ENCODE results near the gene NHEJ1.

The NHEJ1 gene

GRCh38 chr2:219199470-219200211 is 39.0 kb upstream of the NHEJ1 start:
- TF ChIP-seq, protein P1, sequence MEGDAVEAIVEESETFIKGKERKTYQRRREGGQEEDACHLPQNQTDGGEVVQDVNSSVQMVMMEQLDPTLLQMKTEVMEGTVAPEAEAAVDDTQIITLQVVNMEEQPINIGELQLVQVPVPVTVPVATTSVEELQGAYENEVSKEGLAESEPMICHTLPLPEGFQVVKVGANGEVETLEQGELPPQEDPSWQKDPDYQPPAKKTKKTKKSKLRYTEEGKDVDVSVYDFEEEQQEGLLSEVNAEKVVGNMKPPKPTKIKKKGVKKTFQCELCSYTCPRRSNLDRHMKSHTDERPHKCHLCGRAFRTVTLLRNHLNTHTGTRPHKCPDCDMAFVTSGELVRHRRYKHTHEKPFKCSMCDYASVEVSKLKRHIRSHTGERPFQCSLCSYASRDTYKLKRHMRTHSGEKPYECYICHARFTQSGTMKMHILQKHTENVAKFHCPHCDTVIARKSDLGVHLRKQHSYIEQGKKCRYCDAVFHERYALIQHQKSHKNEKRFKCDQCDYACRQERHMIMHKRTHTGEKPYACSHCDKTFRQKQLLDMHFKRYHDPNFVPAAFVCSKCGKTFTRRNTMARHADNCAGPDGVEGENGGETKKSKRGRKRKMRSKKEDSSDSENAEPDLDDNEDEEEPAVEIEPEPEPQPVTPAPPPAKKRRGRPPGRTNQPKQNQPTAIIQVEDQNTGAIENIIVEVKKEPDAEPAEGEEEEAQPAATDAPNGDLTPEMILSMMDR (IDR thresholded peaks at IDR 0.05; ENCODE audit: low read depth, low read length): no peak
- Histone ChIP-seq H3K36me3 (no peaks in the 10 kb centered on the region), H3K27ac (no peak overlapping the region), H3K27me3 (ENCODE audit: insufficient read depth, low read depth, severe bottlenecking) (no peaks in the 10 kb centered on the region), H3K9me3 (ENCODE audit: severe bottlenecking) (no peaks in the 10 kb centered on the region), H3K4me3 (ENCODE audit: low read depth, low read length) (no peak overlapping the region)
- DNase-seq: peak; percentile 33

DNA sequence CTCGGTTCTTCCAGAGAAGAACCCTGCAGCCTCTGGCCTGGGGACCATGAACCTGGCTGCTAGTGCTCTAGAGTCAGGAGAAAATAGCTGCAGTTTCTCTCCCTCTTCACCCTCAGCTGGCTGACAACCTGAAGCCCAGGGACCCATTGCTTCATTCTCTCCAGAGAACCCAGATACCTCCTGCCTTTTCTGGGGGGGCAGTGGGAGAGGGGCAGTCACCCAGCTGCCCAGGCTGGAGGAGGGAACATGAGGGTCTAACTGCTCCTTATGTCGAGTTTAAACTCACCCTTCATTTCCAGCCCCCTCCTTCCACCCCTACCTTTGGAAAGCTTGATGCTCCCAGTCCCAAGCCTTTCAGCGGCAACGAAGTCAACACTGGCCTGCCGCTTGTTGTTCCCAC is 38.4 kb upstream of the NHEJ1 start:
- no peak overlapping the region for H3K27ac ChIP-seq
- TF ChIP-seq, protein P1 (IDR thresholded peaks at IDR 0.05; ENCODE audit: low read depth, low read length): no peak
- no peaks in the 10 kb centered on the region for H3K27me3 ChIP-seq (ENCODE audit: insufficient read depth, low read depth, severe bottlenecking)
- no peaks in the 10 kb centered on the region for H3K9me3 ChIP-seq (ENCODE audit: severe bottlenecking)
- no peaks in the 10 kb centered on the region for H3K36me3 ChIP-seq
- H3K4me3 ChIP-seq (ENCODE audit: low read depth, low read length): no peak overlapping the region
- DNase-seq: no peak

DNA sequence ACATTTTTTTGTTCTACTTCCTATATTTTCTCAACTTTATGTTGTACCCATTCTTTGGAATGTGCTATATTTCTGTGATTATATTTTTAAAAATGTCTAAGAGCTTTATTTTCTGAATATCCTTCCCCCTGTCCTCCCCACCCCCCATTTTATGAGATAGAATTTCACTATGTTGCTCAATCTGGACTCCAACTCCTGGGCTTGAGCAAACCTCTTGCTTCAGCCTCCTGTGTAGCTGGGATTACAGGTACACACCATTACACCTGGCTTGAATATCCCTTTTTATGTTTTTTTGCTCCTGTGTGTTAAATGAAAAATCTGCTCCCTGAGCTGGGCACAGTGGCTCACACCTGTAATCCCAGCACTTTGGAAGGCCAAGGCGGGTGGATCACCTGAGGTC is 36.8 kb upstream of the NHEJ1 start:
- TF ChIP-seq, protein P1 (IDR thresholded peaks at IDR 0.05; ENCODE audit: low read depth, low read length): no peak
- H3K36me3 ChIP-seq: no peaks in the 10 kb centered on the region
- no peaks in the 10 kb centered on the region for H3K27me3 ChIP-seq (ENCODE audit: insufficient read depth, low read depth, severe bottlenecking)

DNA sequence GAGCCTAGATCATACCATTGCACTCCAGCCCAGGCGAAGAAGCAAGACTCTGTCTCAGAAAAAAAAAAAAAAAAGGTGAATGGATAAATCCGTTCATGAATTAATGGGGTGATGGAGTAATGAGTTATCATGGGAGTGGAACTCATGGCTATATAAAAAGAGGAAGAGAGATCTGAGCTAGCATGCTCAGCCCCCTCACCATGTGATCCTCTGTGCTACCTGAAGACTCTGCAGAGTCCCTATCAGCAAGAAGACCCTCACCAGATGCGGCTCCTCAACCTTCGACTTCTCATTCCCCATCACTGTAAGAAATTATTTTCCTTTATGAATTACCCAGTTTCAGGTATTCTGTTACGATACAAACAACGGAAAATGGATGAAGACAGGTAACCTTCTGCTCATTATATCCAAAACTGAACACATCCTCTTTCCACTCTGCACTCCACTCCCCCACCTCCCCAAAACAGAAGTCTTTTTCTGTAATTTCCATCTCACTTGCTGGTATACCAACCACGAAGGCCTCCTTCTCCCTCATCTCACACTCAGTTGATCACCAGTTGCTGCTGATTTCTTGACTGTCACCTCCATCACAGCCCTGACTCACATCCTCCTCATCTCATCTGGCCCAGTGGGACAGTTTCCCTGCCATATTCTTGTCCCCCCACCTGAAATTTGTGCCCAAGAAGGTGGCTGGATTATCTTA is 26.3 kb upstream of the NHEJ1 start:
- Histone ChIP-seq H3K36me3 (peaks cover 26% of the 10 kb centered on the region), H3K27me3 (ENCODE audit: insufficient read depth, low read depth, severe bottlenecking) (no peaks in the 10 kb centered on the region), H3K4me3 (ENCODE audit: low read depth, low read length) (no peak overlapping the region), H3K9me3 (ENCODE audit: severe bottlenecking) (no peaks in the 10 kb centered on the region), H3K27ac (no peak overlapping the region)
- TF ChIP-seq, protein P1 (IDR thresholded peaks at IDR 0.05; ENCODE audit: low read depth, low read length): no peak
- DNase-seq: no peak

More for the DNA sequence above, 36.8 kb upstream of the NHEJ1 start:
- Histone ChIP-seq H3K4me3 (ENCODE audit: low read depth, low read length) (no peak overlapping the region), H3K27ac (no peak overlapping the region), H3K9me3 (ENCODE audit: severe bottlenecking) (no peaks in the 10 kb centered on the region)
- DNase-seq: no peak

- H3K36me3 ChIP-seq: peaks cover 54% of the 10 kb centered on the region
- H3K4me3 ChIP-seq (ENCODE audit: low read depth, low read length): no peak overlapping the region
- TF ChIP-seq, protein P1 (IDR thresholded peaks at IDR 0.05; ENCODE audit: low read depth, low read length): no peak
- H3K27me3 ChIP-seq (ENCODE audit: insufficient read depth, low read depth, severe bottlenecking): no peaks in the 10 kb centered on the region
- H3K9me3 ChIP-seq (ENCODE audit: severe bottlenecking): no peaks in the 10 kb centered on the region
- peak overlapping the region; percentile 83 for H3K27ac ChIP-seq
- peak; percentile 84 for DNase-seq
Observed at GRCh38 chr2:219184121-219184520, 23.5 kb upstream of the NHEJ1 start.
